HT1080 (cell line): ENCODE data around the gene STXBP4. TPM values are rescaled to one million over a fixed set of nuclear protein-coding genes. Genes with fewer than 3 reads are reported as not detected.

Source experiments
- DNase-seq: peaks from one replicate; pipeline ENCODE4 v3.0.0-alpha.2; 2015; ENCODE audit warnings: low read depth
- polyA plus RNA-seq, 2 experiments: library from polyadenylated mRNA; depleted of rRNA; stranded (reverse); fragments of >200 nt; gene quantifications; 2 replicates each; pipeline ENCODE4 v1.2.3, GENCODE V29; 2015
- total RNA-seq: library from RNA; depleted of rRNA; stranded (reverse); fragments of >200 nt; shearing (Covaris generic); gene quantifications from 2 replicates; pipeline ENCODE4 v1.2.3, GENCODE V29; 2014; rRNA removed

The STXBP4 gene, protein sequence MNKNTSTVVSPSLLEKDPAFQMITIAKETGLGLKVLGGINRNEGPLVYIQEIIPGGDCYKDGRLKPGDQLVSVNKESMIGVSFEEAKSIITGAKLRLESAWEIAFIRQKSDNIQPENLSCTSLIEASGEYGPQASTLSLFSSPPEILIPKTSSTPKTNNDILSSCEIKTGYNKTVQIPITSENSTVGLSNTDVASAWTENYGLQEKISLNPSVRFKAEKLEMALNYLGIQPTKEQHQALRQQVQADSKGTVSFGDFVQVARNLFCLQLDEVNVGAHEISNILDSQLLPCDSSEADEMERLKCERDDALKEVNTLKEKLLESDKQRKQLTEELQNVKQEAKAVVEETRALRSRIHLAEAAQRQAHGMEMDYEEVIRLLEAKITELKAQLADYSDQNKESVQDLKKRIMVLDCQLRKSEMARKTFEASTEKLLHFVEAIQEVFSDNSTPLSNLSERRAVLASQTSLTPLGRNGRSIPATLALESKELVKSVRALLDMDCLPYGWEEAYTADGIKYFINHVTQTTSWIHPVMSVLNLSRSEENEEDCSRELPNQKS
- total RNA-seq = 1.9 and 4.6 TPM in 2 replicates
- 2.3 and 5.8 TPM in 2 replicates for polyA plus RNA-seq (2015; cell fraction: cytosol; rRNA removed)
- 8.8 and 15.4 TPM in 2 replicates for polyA plus RNA-seq (2015; cell fraction: nucleus; rRNA removed)

DNA sequence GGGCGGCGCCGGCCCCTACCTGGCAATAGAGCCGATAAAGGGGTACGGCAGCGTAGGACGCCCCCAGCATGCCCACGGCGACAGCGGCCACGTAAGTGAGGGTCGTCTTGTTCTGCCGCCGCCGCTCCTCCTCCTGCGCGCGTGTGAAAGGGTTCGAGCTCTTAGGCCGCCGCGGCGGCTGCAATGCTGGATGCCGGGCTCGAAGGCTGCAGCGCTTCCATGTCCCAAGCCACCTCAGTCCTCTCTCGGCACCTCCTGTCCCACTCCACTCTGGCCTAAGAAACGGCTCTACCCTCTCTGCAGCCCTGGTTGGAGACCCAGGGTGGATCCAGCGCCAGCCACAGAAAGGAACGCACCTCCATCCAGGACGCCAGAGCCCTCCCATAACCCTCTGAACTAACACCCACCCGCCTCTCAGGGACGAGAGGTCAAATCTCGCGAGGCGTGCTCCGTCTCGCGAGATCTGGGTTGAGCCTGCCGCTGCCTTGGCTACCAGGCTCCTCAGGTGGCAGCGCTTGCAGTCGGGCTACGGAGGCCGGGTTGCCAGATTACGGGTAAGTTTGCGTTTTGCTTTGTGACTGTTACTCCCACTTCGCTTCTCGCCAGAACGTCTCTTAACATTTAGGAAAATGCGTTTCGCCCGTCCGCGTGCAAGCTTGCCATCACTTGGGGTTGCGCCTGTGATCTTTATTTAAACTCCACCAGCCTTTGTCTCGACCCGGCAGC, at the start of gene STXBP4, which contains the start of gene COX11:
STXBP4 (plus strand) TSS at position 504 of the 726 bp plus-strand sequence. CDS start 17,455 bp downstream, outside the sequence.
COX11 (minus strand) TSS at position 393 of the 726 bp plus-strand sequence; CDS start at position 385, 8 bp downstream.
- DNase-seq = peak; percentile 95

DNA sequence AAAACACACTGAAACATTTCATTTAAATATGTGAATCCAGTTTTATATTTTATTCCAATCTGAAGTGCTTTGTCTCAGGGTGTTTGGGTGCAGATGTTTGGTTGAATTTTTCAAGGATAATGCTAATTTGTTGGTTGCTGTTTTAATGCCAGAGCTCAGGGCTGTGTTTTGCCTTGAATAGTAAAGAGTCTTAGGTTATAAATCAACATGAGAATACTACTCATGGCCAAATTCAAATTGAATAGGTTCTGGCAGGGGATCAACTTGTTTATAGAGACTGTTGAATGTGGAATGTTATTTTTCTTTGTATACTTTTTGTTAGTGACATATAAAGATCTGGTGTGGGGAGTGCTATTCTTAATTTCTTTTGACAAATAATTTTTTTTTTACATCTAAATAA, 49.1 kb upstream of the STXBP4 start:
- DNase-seq = no peak

DNA sequence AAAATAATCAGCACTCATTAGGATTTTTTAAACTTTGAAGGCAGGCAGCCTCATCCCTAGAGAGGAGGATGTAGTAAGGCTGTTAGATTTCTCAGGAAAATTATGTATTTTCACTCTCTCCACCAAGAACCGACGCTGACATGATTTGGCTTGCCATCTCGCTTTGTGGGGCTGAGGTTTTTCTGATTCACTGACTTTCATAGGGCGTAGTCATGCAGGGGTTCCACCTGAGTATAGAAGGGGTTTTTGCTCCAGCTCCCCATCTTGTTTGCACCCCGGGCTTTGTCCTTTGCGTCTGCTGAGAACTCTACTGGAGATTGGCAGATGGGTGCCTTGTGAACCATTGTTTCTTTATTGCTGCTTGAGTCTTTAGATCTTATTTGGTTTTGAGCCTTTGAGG, 47.7 kb upstream of the STXBP4 start:
- no peak for DNase-seq

DNA sequence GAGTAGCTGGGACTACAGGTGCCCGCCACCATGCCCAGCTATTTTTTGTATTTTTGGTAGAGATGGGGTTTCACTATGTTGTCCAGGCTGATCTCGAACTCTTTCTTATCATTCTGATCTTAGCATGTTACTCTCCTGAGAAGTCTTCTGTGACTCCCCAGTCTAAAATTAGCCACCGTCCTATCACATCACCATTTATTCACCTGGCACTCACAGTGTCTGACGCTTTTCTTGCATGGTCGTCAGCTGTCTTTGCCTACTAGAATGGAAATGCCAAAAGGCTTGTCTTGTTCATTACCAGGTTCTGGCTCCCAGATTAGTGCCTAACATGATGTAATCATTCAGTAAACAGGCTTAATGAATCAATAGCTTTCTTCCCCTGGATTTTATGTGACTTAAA, 44.2 kb upstream of the STXBP4 start:
- DNase-seq = no peak

DNA sequence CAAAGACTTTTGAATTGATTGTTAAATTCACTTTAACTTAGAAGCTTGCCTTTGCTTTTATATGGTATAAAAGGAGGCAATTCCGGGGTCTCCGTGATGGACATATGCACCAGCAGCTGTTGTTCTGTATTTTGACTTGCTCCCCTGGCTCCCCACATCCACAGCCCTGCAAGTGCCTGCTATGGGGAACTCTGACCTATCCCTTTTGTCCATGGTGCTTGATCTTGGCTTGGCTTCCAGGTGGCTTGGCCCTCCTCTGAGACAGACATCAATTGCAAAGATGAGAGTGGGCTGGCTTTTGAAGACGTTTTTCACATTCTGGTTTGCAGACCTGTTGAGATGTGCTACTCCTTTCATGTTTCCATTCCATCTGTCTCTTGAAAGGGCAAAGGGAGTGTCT, 41.0 kb upstream of the STXBP4 start:
- no peak for DNase-seq

DNA sequence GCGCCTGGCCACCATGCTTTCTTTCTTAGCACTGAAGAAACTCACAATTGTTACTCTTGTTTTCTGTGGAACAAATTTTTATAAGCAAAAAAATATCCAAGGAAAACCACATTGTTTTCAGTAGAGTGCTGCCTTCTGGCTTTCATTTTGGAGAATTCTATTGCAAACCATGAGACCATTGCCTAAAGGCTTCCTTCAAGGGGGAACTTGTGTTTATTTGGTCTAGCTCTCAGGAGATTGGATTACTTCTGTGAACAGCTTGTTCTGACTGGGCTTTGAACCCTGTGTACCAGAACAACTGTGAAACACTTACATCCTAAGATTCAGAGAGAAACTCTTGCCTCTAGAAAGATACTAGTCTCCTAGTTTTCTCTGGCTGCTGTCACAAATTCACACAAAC, 35.9 kb upstream of the STXBP4 start:
- no peak for DNase-seq

DNA sequence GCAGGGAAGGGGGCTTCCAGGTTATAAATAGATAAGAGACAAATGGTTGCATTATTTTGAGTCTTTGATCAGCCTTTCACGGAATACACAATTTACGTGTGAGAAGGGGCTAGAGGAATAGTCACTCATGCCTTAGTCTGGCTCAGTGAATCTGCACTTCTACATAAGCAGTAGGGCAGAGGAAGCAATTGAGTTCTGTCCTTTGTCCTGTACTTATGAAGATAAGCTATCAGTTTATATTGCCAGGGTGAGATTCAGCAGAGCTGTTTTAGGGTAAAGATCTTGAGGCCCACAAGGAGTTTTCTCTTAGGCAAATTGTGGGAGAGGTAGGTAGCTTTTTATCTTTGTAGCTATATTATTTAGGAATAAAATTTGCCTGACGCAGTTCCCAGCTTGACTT, 34.6 kb upstream of the STXBP4 start:
- DNase-seq = no peak

DNA sequence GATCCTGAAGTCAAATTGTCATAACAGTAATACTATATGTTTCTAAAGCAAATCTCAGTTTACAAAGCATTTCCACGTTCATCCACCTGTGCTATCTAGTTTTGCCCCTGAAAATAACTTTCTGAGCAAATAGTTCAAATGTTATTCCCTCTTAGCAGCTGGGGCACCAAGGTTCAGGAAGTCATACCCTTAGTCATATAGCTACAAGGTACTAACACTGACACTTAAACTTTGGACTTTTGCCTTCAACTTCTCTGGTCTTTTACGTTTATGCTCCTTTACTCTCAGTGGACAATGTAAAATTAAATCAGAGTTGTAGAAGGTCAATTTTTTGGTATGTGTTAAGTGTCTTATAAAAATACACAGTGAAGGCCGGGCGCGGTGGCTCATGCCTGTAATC, 33.1 kb upstream of the STXBP4 start:
- no peak for DNase-seq

DNA sequence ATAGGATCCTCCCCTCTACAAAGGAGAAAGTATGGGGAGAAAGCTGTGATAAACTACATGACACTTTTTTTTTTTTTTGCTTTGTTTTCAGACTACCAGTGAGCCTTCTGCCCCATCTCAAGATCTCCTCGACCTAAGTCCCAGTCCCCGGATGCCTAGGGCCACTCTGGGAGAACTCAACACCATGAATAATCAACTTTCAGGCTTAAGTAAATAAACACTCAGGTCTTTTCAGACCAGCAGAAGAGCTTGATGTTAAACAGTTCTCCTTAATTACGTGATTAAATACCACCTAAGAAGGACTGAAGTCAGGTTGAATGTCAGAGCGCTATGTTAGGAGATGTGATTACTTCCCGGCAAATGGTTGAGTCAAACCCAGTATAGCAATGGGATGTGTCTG, 31.5 kb upstream of the STXBP4 start:
- DNase-seq = no peak

DNA sequence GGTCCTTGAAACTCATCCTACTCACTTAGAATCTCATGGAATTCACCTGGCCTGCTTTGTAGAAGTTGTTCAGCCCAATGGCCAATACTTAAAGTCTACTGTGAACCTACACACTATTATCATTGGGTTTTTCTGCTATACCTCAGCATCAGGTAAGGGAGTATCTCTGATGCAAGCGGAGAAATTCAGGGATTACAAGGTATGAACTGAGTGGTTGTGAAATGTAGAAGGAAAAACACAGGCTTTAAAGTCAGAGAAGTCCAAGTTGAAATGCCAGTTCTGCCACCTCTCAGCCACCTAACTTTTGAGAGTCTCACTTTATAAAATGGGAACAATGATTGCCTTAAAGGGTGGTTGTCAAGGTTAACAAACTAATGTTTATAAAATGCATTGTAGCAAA, 31.1 kb upstream of the STXBP4 start:
- no peak for DNase-seq

DNA sequence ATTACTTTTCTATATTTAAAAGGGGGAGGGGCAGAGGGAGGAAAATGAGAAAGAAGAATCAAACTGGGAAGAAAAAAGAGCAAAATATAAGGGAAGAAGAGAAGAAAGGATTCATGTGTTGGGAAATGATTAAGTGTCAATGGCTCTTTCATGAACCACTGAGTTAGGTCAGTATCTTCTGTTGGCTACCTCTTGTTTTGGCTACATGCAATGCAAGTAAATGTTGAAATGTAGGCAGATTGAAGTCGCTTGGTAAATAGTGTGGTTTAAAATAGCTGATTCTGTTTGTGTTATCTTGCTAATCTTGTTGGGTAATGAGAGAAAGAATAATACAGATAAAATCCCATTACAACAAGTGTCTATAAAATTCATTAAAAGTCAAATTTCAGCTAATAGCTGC, 27.3 kb upstream of the STXBP4 start:
- no peak for DNase-seq

DNA sequence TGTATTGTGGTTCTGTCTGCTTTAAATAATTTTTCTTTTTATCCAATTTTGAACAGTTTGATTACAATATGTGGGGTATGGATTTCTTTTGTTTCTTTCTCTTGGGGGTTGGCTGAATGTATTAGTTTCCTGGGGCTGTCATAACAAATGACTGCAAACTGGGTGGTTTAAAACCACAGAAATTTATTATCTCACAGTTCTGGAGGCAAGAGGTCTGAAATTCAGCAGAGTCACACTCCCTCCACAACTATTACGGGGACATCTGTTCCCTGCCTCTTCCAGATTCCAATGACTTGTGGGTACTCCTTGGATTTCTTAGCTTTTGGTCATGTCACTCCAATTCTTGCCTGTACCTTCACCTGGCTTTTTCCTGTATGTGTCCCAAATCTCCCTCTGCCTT, 23.8 kb upstream of the STXBP4 start:
- no peak for DNase-seq

DNA sequence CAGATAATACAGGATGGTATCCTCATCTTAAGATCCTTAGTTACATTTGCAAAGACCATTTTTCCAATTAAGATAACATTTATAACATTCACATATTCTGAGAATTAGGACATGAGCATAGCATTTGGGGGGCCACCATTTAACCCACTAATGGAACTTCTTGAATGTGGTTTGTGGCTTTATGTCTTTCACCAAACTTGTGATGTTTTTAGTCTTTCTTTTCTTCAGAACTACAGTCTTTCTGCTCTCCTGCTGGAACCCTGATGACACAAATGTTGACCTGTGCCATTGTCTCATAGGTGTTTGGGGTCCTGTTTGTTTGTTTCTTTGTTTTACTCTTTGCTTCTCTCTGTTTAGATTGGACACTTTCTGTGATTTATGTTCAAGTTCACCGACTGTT, 23.3 kb upstream of the STXBP4 start:
- DNase-seq = no peak

DNA sequence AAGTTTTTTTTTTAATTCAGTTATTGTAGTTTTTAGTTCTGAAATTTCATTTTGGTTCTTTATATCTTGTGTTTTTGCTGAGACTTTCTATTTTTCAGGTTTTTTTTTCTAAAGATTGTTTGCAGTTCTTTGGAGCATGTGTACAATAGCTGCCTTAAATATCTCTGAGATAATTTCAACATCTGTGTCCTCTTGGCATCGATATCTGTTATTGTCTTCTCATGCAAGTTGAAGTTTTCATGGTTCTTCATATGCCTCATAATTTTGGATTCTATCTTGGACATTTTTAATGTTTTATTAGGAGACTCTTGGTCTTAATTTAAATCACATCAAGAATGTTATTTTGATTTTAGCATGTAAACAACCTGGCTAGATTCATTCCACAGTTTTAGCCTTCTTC, 22.9 kb upstream of the STXBP4 start:
- DNase-seq = no peak

DNA sequence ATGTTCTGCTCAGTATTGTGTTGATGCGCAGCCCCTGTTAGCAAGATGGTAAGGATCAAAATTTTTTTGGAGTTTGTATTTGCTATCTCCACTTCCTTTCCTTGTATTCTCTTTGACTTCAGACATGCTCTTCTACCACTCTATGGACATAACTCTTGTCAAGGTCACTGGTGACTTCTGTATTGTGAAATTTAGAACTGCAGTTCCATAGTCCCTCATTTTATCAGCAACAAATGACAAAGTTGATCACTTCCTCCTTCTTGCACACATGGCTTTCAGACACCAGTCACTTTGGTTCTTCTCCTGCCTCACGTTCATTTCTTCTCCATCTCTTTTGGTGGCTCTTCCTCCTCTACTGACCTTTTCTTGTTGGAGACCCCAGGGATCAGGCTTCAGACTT, 21.2 kb upstream of the STXBP4 start:
- DNase-seq = no peak

DNA sequence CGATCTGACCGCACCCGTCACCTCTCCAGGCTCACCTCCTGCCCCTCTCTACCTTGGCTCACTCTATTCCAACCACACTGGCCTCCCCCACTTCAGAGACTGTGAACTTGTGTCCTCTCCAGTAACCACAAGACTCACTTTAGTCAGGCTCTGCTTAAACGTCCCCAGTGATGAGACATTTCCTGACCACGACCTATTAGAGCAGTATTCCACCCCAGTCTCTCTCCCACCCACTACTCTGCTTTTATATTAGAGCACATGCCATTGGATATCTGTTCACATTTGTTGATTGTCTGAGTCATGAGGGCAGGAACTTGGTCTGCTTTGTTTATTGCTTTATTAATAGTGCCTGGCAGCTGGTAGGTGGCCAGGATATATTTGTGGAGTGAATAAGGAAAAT, 20.2 kb upstream of the STXBP4 start:
- peak; percentile 98 for DNase-seq

DNA sequence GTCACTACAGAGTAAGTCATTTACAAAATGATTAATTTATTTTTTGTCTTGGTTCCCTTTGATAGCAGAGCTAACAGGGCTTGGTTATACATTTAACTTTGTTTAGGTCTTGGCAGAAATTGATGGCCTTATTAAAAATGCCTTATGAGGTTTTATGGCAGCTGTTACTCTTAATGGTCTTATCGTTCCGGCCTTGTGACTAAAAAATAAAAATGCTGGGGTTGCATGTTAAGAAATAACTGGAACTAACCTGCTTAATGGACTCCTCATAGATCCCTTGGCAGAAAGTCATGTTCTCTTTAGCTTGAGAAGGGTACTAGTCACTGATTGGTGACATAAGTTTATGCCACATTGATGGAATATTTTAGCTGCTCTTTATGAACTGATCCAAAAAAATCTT, 18.4 kb upstream of the STXBP4 start:
- no peak for DNase-seq

DNA sequence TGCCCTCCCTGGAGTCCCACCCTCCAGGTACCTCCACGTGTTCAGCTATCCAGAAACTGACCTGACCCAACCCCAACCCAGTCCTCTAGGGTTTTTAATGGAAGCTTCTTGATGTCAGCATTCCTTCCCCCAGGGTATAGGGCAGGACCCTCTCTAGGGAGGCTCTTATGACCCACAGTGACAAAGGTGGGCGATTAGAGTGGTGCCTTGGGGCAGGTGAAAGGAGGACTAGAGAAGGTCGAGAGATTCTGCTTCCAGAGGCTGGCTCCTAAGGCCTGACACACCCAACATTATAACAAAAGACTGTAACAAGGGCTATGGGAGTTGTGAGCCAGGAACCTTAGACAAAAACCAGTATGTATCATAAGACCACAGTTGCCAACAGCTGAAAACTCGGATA, 17.3 kb upstream of the STXBP4 start:
- no peak for DNase-seq

DNA sequence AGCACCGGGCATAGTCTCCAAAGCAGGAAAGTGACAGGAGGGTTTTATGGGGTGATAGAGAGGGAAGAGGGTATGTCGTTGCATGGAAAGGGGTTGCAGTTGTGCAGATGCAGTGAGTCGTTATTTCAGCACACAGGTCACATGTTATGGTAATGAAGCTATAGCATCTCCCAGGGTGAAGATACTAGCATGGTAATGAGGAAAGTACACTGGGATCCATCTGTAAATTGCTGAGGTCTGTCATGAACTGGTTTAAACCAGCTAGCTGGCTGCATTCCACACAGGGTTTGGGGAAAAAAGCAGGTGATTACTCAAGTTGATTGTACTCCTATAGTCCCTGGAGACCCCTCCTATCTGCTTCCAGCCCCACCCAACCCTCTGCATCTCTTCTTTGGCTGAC, 11.8 kb upstream of the STXBP4 start:
- DNase-seq = no peak

DNA sequence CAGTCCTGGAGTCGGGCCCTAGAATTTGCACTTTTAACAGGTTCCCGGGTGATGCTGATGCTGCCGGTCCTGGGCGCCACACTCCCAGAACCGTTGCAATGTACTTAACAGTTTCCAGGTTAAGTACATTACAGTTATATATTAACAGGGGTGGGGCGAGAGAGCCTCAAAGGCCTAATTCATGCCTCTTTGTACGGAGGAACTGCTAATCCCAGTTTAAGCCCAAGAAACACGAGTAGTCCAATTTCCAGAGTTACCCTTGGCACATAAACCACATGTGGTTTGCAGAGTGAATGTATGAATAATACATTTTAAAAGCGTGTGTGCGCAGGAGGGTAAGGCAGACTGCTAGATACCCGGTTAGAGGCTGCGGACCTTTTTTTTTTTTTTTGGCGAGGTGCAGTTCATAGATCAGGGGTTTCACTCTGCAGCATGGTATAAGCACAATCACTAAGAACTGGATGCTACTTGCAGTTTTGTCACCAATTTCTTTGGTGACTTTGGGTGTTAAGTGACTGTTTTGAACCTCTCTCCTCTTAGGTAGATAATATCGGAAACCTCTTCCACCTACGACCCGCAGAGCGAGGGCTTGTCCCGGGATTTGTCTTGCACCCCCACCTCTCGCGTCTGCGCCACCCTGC, 824 bp upstream of the STXBP4 start:
- DNase-seq = peak; percentile 33

DNA sequence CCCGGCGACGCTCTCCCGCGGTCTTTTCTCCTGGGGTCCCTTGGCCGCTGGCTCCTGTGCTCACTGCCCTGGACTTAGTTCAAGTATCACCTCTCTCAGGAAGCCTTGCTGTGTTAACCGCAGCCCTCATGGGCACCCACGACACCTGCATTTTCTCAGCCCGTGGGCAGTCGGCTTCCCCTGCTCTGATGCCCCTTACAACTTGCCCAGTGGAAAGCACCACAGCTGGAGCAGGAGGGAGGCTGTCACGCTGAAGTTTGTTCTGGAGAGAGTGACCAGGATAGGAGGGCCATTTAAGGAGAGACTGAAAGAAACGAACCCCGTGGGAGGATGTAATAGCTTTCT, 395 bp downstream of the STXBP4 start:
- DNase-seq = no peak
